A549 (cell line): ENCODE measurements around the gene PATE3.

Experiments
- HOXA7 ChIP-seq: fragments of 250-450 bp; sonication (Bioruptor Pico); IDR thresholded peaks from 2 replicates; pipeline ENCODE4 v1.5.0; 2020; ENCODE audit warnings: mild to moderate bottlenecking, moderate library complexity
- RAD21 ChIP-seq, 2 experiments: fragments of >200 bp in 1 of 2; sonication (Bioruptor Twin) in 1 of 2; formaldehyde crosslinking in 1 of 2; IDR thresholded peaks in 1 of 2; conservative IDR thresholded peaks in 1 of 2; 2 replicates in 1 of 2; 3 replicates in 1 of 2; pipeline ENCODE4 v1.6.1; 2012 to 2018; ENCODE audit warnings: inconsistent platforms in 1 of 2
- TF ChIP-seq, protein P1 (sequence below): fragments of >200 bp; sonication (Bioruptor Twin); formaldehyde crosslinking; IDR thresholded peaks from 3 replicates; pipeline ENCODE4 v1.5.1; 2016

DNA sequence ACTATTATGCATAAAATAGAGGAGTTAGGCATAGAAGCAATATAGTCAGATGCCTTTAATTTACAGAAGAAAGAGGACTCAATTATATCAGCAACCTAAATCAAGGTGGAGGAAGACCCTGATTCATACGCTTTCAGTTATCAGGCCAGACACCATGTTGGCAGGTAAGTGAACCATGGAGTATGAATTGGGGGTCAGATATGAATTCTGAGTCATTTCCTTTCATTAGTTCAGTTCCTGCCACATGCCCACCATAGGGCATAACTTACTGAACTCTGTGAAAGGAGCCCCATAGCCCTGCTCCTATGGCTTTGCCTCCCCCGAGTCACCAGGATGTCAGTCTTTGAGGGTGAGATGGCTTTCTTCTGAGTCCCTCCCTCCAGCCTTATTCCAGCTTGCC, 24.4 kb upstream of the PATE3 start:
- TF ChIP-seq RAD21 (conservative IDR thresholded peaks at IDR 0.05 in 1 of 2, IDR thresholded peaks at IDR 0.05 in 1 of 2) (no peak), HOXA7 (CRISPR knock-in tag) (no peak)
- TF ChIP-seq, protein P1, sequence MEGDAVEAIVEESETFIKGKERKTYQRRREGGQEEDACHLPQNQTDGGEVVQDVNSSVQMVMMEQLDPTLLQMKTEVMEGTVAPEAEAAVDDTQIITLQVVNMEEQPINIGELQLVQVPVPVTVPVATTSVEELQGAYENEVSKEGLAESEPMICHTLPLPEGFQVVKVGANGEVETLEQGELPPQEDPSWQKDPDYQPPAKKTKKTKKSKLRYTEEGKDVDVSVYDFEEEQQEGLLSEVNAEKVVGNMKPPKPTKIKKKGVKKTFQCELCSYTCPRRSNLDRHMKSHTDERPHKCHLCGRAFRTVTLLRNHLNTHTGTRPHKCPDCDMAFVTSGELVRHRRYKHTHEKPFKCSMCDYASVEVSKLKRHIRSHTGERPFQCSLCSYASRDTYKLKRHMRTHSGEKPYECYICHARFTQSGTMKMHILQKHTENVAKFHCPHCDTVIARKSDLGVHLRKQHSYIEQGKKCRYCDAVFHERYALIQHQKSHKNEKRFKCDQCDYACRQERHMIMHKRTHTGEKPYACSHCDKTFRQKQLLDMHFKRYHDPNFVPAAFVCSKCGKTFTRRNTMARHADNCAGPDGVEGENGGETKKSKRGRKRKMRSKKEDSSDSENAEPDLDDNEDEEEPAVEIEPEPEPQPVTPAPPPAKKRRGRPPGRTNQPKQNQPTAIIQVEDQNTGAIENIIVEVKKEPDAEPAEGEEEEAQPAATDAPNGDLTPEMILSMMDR: no peak
